SK-N-SH (cell line): Measurements from ENCODE around the gene PARP8.

Source experiments
- ELF1 ChIP-seq: IDR thresholded peaks from 2 replicates; pipeline ENCODE4 v1.4.0; 2012
- RCOR1 ChIP-seq: fragments of 150-350 bp; IDR thresholded peaks from 2 replicates; pipeline ENCODE4 v1.6.1; 2017; ENCODE audit warnings: antibody characterized with exemption, low read length
- RFX5 ChIP-seq: IDR thresholded peaks from 2 replicates; pipeline ENCODE4 v1.6.1; 2012; ENCODE audit warnings: mild to moderate bottlenecking, improper control_type of control experiment, low read length
- TF ChIP-seq, protein P1 (sequence below): fragments of 200-600 bp; sonication (generic); IDR thresholded peaks from 2 replicates; pipeline ENCODE4 v1.6.1; 2017; ENCODE audit warnings: antibody characterized with exemption, mild to moderate bottlenecking, moderate library complexity

DNA sequence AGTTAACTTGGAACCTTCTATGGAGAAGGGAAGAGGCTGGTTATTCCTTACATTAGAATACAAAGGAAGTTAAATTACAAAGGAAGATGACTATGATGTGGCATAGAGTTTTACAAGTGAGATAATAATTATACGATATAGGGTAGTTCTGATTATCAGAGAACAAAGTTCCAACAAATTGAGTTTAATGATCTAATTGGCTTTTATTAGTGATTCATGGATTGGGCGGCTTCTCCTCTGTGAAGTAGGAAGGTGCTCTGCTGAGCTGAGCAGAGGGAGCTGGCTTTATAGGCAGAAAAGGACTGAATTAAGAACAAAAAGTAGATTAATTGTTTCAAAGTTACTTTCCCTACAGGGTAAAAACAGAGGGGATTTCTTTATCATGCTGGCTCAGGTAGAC, 49.7 kb downstream of the PARP8 start:
- TF ChIP-seq, protein P1, sequence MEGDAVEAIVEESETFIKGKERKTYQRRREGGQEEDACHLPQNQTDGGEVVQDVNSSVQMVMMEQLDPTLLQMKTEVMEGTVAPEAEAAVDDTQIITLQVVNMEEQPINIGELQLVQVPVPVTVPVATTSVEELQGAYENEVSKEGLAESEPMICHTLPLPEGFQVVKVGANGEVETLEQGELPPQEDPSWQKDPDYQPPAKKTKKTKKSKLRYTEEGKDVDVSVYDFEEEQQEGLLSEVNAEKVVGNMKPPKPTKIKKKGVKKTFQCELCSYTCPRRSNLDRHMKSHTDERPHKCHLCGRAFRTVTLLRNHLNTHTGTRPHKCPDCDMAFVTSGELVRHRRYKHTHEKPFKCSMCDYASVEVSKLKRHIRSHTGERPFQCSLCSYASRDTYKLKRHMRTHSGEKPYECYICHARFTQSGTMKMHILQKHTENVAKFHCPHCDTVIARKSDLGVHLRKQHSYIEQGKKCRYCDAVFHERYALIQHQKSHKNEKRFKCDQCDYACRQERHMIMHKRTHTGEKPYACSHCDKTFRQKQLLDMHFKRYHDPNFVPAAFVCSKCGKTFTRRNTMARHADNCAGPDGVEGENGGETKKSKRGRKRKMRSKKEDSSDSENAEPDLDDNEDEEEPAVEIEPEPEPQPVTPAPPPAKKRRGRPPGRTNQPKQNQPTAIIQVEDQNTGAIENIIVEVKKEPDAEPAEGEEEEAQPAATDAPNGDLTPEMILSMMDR: no peak
- TF ChIP-seq RFX5 (no peak), RCOR1 (no peak), ELF1 (no peak)
